Measurements from ENCODE around the gene TFAP2A. TPM values are rescaled to one million over a fixed set of nuclear protein-coding genes. Genes with fewer than 3 reads are reported as not detected.

The TFAP2A gene
- total and polyA plus RNA-seq, 10 donors: 0.04 to 0.94 (median 0.23) TPM; not detected in 4

- Histone ChIP-seq H3K27ac (no peak overlapping the region), H3K4me1 (peaks cover 7 to 19% (median 15%) of the 10 kb centered on the region in 6 donors), H3K27me3 (replicated peaks in 1 of 7) (peaks cover 0 to 97% (median 41%) of the 10 kb centered on the region in 7 donors), H3K4me3 (no peak overlapping the region), H3K9me3 (peaks cover 0 to 25% (median 11%) of the 10 kb centered on the region in 8 donors), H3K36me3 (no peaks in the 10 kb centered on the region)
- TF ChIP-seq POLR2AphosphoS5 (IDR thresholded peaks at IDR 0.05) (no peak), POLR2A (IDR thresholded peaks at IDR 0.05) (no peak), CTCF (IDR thresholded peaks at IDR 0.05 in 8 of 11, conservative IDR thresholded peaks at IDR 0.05 in 3 of 11) (no peak)
- 30 to 42% (median 36%) methylated on average over 4 of the region's 4 CpGs for WGBS, 5 donors
- DNase-seq: no peak
- intact Hi-C loops (cut with DNase I; ENCODE audit: low total_unique reads): no loop called here
Measured at GRCh38 chr6:10401632-10402223, 13.1 kb downstream of the TFAP2A start.

GRCh38 chr6:10401004-10401536 lies 13.8 kb downstream of the TFAP2A start:
- no peaks in the 10 kb centered on the region for H3K36me3 ChIP-seq
- peaks cover 0 to 22% (median 11%) of the 10 kb centered on the region in 8 donors for H3K9me3 ChIP-seq
- 17 to 24% (median 21%) methylated on average over 9 of the region's 9 CpGs for WGBS, 5 donors
- no peak for DNase-seq
- no peak overlapping the region for H3K4me3 ChIP-seq
- H3K4me1 ChIP-seq: peaks cover 7 to 19% (median 15%) of the 10 kb centered on the region in 6 donors
- no peak overlapping the region for H3K27ac ChIP-seq
- TF ChIP-seq POLR2A (IDR thresholded peaks at IDR 0.05) (no peak), POLR2AphosphoS5 (IDR thresholded peaks at IDR 0.05) (no peak), CTCF (IDR thresholded peaks at IDR 0.05 in 8 of 11, conservative IDR thresholded peaks at IDR 0.05 in 3 of 11) (no peak)
- intact Hi-C loops (cut with DNase I; ENCODE audit: low total_unique reads): no loop called here
- H3K27me3 ChIP-seq (replicated peaks in 1 of 7): peaks cover 0 to 97% (median 47%) of the 10 kb centered on the region in 7 donors

- intact Hi-C loops (cut with DNase I; ENCODE audit: low total_unique reads): no loop called here
- 42 to 60% (median 57%) methylated on average over 8 of the region's 8 CpGs for WGBS, 5 donors
- H3K4me1 ChIP-seq: peaks cover 7 to 19% (median 15%) of the 10 kb centered on the region in 6 donors
- peaks cover 0 to 18% (median 9%) of the 10 kb centered on the region in 8 donors for H3K9me3 ChIP-seq
- no peak overlapping the region for H3K27ac ChIP-seq
- TF ChIP-seq CTCF (IDR thresholded peaks at IDR 0.05 in 8 of 11, conservative IDR thresholded peaks at IDR 0.05 in 3 of 11) (no peak), POLR2AphosphoS5 (IDR thresholded peaks at IDR 0.05) (no peak)
- DNase-seq: no peak
- H3K27me3 ChIP-seq (replicated peaks in 1 of 7): peaks cover 0 to 98% (median 54%) of the 10 kb centered on the region in 7 donors
- no peak overlapping the region for H3K4me3 ChIP-seq
- no peaks in the 10 kb centered on the region for H3K36me3 ChIP-seq
Measured at GRCh38 chr6:10400330-10400729, 14.5 kb downstream of the TFAP2A start.

- Histone ChIP-seq H3K9me3 (peaks cover 0 to 9% (median under 1%) of the 10 kb centered on the region in 8 donors), H3K4me1 (peaks cover 7 to 12% (median 11%) of the 10 kb centered on the region in 6 donors), H3K4me3 (no peak overlapping the region), H3K36me3 (no peaks in the 10 kb centered on the region), H3K27me3 (replicated peaks in 1 of 7) (peaks cover 0 to 99% (median 63%) of the 10 kb centered on the region in 7 donors), H3K27ac (no peak overlapping the region)
- TF ChIP-seq POLR2AphosphoS5 (IDR thresholded peaks at IDR 0.05) (no peak), CTCF (IDR thresholded peaks at IDR 0.05 in 8 of 11, conservative IDR thresholded peaks at IDR 0.05 in 3 of 11) (no peak), POLR2A (IDR thresholded peaks at IDR 0.05) (no peak)
- WGBS, 5 donors: 75 to 90% (median 81%) methylated on average over 2 of the region's 2 CpGs
- intact Hi-C loops (cut with DNase I; ENCODE audit: low total_unique reads): no loop called here
- DNase-seq: no peak
Measured at GRCh38 chr6:10399451-10399850, 15.4 kb downstream of the TFAP2A start.

Data from spleen (tissue), 11 donors.